HEK293 (cell line): Measurements from ENCODE around the gene RGS7.

ENCODE experiments used
- CTCF ChIP-seq: fragments of 450-650 bp; formaldehyde crosslinking; IDR thresholded peaks from 2 replicates; pipeline ENCODE4 v1.5.1; 2016; ENCODE audit warnings: missing biosample characterization, missing genetic modification characterization
- ZNF514 ChIP-seq: fragments of 450-650 bp; formaldehyde crosslinking; IDR thresholded peaks from 2 replicates; pipeline ENCODE4 v1.5.1; 2016; ENCODE audit warnings: missing biosample characterization, missing genetic modification characterization
- ZNF747 ChIP-seq: fragments of 450-650 bp; formaldehyde crosslinking; IDR thresholded peaks from 2 replicates; pipeline ENCODE4 v1.5.1; 2016; ENCODE audit warnings: missing biosample characterization, missing genetic modification characterization
- ZNF777 ChIP-seq: fragments of 450-650 bp; formaldehyde crosslinking; IDR thresholded peaks from 2 replicates; pipeline ENCODE4 v1.5.1; 2017; ENCODE audit warnings: missing biosample characterization, missing genetic modification characterization, borderline replicate concordance
- ZNF830 ChIP-seq: fragments of 450-650 bp; IDR thresholded peaks from 2 replicates; pipeline ENCODE4 v1.5.0; 2018; ENCODE audit warnings: missing biosample characterization, missing genetic modification characterization, low read depth, mild to moderate bottlenecking, moderate library complexity
- ZSCAN5A ChIP-seq: fragments of 450-650 bp; formaldehyde crosslinking; IDR thresholded peaks from 2 replicates; pipeline ENCODE4 v1.5.1; 2016; ENCODE audit warnings: missing biosample characterization, missing genetic modification characterization

GRCh38 chr1:241130881-241131280, 226.1 kb downstream of the RGS7 start:
- TF ChIP-seq CTCF (tag by site-specific recombination) (no peak), ZNF747 (tag by site-specific recombination) (no peak), ZSCAN5A (tag by site-specific recombination) (no peak), ZNF830 (tag by site-specific recombination) (no peak), ZNF514 (tag by site-specific recombination) (no peak), ZNF777 (no peak)
